ENCODE data around the gene PAMR1.

PAMR1 gene

GRCh38 chr11:35387111-35387982 lies 138.1 kb downstream of the PAMR1 start:
- TF ChIP-seq YY1 (IDR thresholded peaks at IDR 0.05; ENCODE audit: low read depth) (no peak), TEAD4 (IDR thresholded peaks at IDR 0.05) (no peak), RAD21 (IDR thresholded peaks at IDR 0.05; ENCODE audit: low read depth) (no peak), EGR1 (IDR thresholded peaks at IDR 0.05) (no peak), MAX (IDR thresholded peaks at IDR 0.05) (no peak), TCF12 (IDR thresholded peaks at IDR 0.05; ENCODE audit: low read depth) (no peak), USF1 (IDR thresholded peaks at IDR 0.05) (no peak), CREB1 (IDR thresholded peaks at IDR 0.05; ENCODE audit: low read depth) (no peak)

GRCh38 chr11:35383953-35384352 lies 141.5 kb downstream of the PAMR1 start:
- TF ChIP-seq CREB1 (IDR thresholded peaks at IDR 0.05; ENCODE audit: low read depth) = no peak
- TF ChIP-seq EP300 (IDR thresholded peaks at IDR 0.05; ENCODE audit: borderline replicate concordance) = no peak
- TF ChIP-seq TCF12 (IDR thresholded peaks at IDR 0.05; ENCODE audit: low read depth) = no peak
- no peak for TF ChIP-seq TEAD4 (IDR thresholded peaks at IDR 0.05)
- TF ChIP-seq TAF1 (IDR thresholded peaks at IDR 0.05; ENCODE audit: low read depth) = no peak
- TF ChIP-seq FOXM1 (IDR thresholded peaks at IDR 0.05; ENCODE audit: borderline replicate concordance, low read depth) = no peak
- TF ChIP-seq MAX (IDR thresholded peaks at IDR 0.05) = no peak
- no peak for TF ChIP-seq CEBPB (IDR thresholded peaks at IDR 0.05)
- TF ChIP-seq RAD21 (IDR thresholded peaks at IDR 0.05; ENCODE audit: low read depth) = no peak
- no peak for TF ChIP-seq NFIC (IDR thresholded peaks at IDR 0.05)
- TF ChIP-seq ZBTB7A (IDR thresholded peaks at IDR 0.05; ENCODE audit: low read depth) = no peak
- no peak for TF ChIP-seq YY1 (IDR thresholded peaks at IDR 0.05; ENCODE audit: low read depth)
- no peak for TF ChIP-seq EGR1 (IDR thresholded peaks at IDR 0.05)
- no peak for TF ChIP-seq USF1 (IDR thresholded peaks at IDR 0.05)
- no peak for TF ChIP-seq REST (IDR thresholded peaks at IDR 0.05; ENCODE audit: low read depth)
